GM21381 (cell line): ENCODE results near the gene ACTN1.

Experiments used
- ATAC-seq: cut with Tn5 transposase; IDR thresholded peaks from one replicate; pipeline ENCODE4 v1.9.1; 2021; ENCODE audit warnings: mild to moderate bottlenecking, moderate library complexity; ENCODE audit not compliant: unreplicated experiment

Gene ACTN1

DNA sequence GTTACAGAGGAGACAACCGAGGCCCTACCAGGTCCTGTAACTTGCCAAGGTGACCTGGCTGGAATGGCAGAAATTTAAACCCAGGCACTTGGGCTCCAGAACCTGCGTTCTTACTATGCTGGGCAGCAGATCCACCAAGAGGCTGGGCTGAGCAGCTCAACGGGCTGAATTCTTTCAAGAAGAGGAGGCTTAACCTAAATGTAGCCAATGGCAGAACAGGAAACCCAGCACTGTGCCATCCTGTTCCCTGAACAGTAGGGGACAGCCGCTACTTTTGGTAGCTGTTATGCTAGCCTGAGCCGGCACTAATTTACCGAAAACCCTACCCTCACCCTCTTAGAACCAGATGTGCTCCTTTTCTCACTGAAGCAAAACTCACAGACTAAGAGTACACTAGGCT lies 86.1 kb downstream of the ACTN1 start:
- ATAC-seq, result no peak

- ATAC-seq, result no peak
These were observed 87.0 kb downstream of the ACTN1 start for GRCh38 chr14:68891851-68892660.

DNA sequence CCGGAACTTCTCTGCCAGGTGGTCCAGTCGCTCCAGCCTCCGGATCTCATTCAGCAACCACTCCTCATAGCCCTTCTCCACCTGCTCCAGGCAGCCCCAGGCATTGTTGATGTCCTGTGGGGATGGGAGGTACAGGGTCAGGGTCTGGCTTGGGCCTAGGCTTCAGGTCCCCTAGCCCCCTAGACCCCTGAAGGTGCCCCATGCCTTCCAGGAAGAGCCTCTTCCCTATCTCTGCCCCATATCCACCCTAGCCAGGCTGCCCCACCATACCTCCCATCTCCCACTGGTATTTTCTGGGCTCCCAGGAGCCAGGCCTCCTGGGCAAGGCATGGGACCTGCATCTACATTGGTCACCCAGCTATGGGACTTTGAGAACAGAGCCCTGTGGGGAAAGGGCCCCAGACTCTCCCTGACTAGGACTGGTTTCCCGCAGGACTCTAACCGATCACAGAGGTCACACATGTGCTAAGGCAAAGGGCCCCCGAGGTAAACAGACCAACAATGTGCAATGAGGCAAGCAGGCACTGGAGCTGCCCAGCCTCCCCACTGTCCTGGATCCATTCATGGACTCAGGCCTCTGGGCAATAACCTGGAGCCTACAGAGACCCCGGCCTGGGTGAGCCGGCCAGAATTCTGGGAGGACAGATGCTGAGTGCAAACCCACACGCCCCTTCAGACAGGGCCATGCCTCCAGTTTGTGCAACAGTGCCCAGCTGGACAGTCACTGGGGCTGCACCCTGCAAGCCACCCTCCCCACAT lies 88.8 kb downstream of the ACTN1 start:
- no peak for ATAC-seq

DNA sequence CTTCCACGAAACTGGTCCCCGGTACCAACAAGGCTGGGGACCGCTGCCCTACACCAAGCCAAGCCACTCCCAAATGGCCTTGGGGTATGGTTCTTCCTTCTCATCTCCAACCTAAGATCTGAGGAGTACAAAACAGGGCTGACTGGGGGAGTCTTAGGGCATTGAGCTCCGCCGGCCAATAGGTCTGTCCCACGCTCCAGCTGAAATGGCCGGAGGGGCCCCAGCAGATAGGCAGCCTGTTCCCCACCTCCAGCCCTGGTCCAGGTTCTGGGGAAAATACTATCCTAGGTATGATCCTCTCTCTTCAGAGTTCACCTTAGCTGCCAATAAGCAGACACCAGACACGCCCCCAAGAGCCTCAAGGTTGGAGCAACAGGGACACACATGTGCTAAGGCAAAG lies 90.2 kb downstream of the ACTN1 start:
- ATAC-seq, result no peak

DNA sequence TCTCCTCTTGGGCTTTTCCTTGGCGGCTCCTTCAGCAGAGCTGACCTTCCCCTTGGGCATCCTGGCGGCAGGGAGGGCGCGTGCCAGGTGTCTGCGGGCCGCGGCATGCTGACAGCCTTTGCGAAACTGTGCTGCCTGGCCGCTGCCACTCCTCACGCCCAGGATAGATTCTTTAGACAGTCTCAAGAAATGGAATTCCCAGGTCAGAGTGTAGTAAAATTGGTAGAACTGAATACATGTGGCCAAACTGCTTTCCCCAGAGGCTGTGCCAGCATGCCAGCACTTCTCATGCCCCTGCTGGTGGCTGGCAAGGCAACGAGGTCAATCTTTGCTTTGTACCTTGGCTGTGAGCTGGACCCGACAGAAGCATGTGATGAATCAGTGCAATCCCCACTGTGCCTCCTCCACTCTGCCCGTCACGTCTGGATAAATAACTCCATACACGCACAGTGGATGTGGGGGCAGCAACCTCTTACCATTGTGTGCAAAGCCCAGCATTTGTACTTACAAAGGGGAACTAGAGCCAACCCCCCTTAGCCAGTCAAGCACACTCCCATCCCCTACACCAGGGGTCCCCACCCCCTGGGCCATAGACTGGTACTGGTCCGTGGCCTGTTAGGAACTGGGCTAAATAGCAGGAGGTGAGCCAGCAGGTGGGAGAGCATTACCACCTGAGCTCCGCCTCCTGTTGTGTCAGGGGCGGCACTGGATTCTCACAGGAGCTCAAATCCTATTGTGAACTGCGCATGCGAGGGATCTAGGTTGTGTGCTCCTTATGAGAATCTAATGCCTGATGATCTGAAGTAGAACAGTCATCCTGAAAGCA lies 90.9 kb downstream of the ACTN1 start:
- ATAC-seq, result no peak

DNA sequence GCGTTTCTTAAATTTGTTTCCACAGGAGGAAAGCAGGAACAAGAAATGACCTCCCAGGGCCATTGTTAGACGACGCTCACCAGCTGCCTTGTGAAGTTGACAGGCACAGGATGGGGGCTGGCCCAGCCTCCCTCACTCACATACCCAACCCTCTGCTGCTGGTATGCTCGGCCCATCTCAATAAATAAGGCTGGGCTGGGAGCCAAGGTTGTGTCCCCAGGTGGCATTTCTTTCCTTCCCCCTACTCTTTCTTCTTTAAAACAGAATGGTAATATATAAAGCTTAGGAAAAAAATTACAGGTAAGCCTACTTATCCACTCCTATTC lies 93.0 kb downstream of the ACTN1 start:
- no peak for ATAC-seq

DNA sequence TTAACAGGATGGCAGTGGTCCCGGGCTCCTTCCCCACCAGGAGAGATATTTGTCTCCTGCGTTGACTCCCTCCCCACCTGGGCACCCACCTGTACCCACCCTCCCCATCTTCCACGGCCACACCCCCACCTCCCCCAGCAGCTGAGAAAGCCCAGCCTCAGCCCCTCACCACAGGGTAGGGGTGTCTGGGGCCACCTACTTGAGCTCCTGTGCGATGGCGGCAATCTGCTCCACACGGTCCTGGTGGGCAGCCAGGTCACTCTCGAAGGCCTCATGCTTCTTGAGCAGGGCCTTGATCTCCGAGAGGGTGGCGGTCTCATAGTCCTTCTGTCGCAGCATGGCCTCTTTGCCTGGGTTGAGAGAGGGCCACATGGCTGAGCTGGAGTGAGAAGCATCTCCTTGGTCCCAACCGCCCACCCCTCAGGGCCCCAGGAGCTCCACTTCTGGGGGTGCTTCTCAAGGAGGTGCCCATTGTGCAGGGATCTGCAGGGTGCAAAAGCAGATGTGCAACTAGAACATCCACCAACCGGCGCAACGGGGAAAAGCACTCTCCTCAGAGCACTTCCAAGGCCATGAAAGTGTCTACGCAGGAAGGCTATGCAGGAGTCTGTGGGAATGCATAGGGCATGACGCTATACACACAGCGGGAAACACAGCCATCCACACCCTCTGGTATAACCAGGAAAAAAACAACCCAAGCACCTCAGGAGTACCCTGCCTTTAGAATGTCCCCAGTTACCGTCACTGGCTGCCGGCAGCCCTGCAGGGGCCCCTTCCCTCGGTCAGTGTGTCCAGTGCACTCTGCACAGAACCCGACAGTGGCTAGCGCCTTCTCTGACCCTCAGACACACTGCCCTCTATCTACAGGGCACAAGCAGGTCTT lies 93.6 kb downstream of the ACTN1 start:
- no peak for ATAC-seq

- ATAC-seq, result no peak
These were observed 94.8 kb downstream of the ACTN1 start for GRCh38 chr14:68884031-68885030.

GRCh38 chr14:68882235-68882634 lies 96.9 kb downstream of the ACTN1 start:
- no peak for ATAC-seq

- no peak for ATAC-seq
These were observed 97.7 kb downstream of the ACTN1 start for GRCh38 chr14:68881396-68881795.

- ATAC-seq, result no peak
These were observed 98.5 kb downstream of the ACTN1 start for GRCh38 chr14:68880581-68881105.

DNA sequence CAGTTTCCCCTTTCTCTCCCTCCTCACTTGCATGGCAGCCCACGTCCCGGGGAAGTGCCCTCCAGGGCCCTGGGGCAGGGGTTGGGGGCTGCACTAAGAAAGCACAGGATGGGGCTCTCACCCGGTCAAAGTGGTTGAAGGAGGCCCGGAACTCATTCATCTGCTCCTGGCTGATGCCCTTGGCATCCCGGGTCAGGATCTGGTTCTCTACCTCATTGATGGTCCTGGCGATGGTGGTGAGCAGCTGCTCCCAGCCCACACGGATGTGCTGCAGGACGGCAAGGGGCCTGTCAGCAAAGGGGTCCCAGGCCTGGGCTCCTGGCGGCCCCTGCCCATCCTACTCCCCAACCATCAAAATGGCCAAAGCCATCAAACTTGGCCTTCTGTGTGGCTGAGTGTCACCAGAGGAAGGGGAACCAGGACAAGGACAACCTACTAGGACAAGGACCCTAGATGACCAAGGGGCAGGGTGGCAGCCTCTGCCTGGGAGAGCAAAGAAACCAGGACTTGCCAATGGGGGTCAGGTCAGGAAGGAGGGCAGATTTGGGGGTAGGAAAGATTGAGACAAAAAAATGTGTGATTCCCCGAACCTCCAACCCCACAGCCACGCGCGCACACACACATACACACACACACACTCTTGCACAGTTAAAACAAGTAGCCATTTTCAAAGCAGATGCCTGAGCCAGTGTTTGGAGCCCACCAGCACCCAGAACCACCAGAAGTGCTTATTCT lies 99.1 kb downstream of the ACTN1 start:
- no peak for ATAC-seq

GRCh38 chr14:68879321-68879781 lies 99.8 kb downstream of the ACTN1 start:
- ATAC-seq, result no peak

- no peak for ATAC-seq
These were observed 100.2 kb downstream of the ACTN1 start for GRCh38 chr14:68878908-68879307.

DNA sequence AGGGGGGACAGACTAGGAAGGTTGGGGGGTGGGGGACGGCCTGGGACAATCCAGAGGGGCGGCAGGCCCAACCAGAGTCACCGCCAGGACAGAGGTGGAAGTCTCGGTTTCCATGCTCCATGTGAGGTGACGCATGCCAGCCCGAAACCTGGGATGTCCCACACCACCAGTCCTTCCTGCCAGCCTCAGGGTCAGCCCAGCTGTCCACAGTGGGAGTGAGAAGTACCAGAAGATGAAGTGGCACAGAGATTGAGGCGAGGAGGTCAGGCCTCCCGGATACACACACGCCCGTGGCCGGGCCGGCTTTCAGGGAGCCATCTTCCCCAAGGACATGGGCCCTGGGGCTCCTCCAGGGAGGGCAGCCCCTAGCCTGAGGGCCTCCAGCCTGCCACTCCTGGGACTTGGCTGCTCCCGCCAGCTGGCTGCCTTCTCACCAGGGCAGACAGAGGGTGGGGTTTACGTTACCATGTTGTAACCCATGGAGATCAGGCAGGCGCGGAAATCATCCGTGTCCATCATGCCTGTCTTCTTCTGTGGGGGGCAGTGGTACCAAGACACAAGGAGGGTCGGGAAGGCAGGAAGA lies 101.0 kb downstream of the ACTN1 start:
- no peak for ATAC-seq

DNA sequence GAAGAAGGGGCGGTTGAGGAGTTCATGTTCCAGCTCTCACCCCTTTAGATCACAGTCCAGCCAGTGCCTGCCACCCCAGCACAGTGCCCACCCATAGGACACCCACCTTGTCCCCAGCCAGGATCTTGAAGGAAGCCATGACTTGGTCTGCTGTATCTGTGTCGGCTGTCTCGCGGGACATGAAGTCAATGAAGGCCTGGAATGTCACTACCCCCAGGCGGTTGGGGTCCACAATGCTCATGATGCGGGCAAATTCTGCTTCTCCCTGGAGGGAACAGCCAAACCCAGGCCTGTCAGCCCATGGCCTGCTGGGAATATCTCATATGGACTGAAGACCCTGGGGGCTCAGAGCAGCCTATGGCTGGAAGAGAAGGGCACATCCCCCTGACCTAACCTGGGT lies 102.1 kb downstream of the ACTN1 start:
- no peak for ATAC-seq

DNA sequence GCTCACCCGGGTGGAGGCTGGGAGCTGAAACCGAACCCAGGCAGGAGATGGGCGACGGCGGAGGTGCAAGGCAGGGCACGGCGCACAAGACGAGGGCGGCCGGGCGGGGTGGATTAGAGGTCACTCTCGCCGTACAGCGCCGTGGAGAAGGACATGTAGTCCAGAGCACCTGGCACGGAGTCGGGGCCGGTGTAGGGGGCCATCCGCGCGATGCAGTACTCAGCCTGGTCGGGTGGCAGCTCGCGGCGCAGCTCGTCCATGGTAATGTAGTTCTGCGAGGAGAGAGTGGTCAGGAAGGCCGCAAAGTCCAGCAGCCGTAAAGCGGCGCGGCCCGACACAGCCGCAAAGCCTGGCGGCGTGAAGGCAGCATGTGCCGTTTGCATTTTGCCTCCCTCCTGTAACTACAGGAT lies 104.4 kb downstream of the ACTN1 start:
- no peak for ATAC-seq

DNA sequence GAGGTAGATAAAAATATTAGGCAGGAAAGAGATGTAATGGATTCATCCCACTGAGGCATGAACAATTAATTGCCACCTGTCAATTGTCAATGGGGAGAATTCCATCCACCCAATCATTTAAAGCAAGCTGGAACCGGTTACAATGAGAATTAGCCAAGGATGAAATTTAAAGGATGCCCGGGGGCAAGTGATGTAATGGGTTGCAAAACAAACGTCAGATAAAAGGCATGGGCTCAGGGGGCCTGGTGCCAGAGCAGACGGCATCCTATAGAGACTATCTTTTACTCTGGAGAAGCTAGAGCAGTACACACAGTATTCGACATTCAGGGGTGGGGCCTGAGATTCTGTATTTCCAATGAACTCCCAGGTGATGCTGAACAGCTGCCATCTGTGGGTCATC lies 105.7 kb downstream of the ACTN1 start:
- no peak for ATAC-seq
